Urinary bladder (tissue), 4 donors: Measurements from ENCODE around the gene COX19. TPM values are rescaled to one million over a fixed set of nuclear protein-coding genes. Genes with fewer than 3 reads are reported as not detected.

Experiments
- DNase-seq: peaks from one replicate; pipeline ENCODE4 v3.0.0-alpha.2; 2015; ENCODE audit errors: extremely low spot score
- H3K27ac ChIP-seq: one replicate; pipeline ENCODE4 v1.5.1; 2013; ENCODE audit warnings: low read depth, mild to moderate bottlenecking, moderate library complexity
- H3K36me3 ChIP-seq: one replicate; pipeline ENCODE4 v1.6.1; 2013; ENCODE audit warnings: mild to moderate bottlenecking, moderate library complexity; ENCODE audit not compliant: insufficient read depth
- H3K4me1 ChIP-seq: one replicate; pipeline ENCODE4 v1.6.1; 2013; ENCODE audit warnings: mild to moderate bottlenecking, moderate library complexity; ENCODE audit not compliant: insufficient read depth
- H3K4me3 ChIP-seq: one replicate; pipeline ENCODE4 v1.5.1; 2013; ENCODE audit warnings: low read depth, low read length
- WGBS: extraction: QIAGEN DNeasy Blood & Tissue Kit; methylation state at CpG from one replicate; pipeline ENCODE4 v1.1.7; 2013; 5-methylcytosine and 5-hydroxymethylcytosine counted together
- polyA plus RNA-seq: library from polyadenylated mRNA; stranded (reverse); fragments of 200-250 nt; gene quantifications from one replicate; pipeline ENCODE4 v1.2.3, GENCODE V29; 2013
- total RNA-seq: library from RNA; depleted of rRNA; stranded (reverse); fragments of >200 nt; gene quantifications from one replicate; pipeline ENCODE4 v1.2.3, GENCODE V29; 2014
- donor health status: healthy with polysubstance abuse.
- donor health status: healthy.

The COX19 gene
- total and polyA plus RNA-seq, 2 donors, result 6.5 to 24.0 TPM

DNA sequence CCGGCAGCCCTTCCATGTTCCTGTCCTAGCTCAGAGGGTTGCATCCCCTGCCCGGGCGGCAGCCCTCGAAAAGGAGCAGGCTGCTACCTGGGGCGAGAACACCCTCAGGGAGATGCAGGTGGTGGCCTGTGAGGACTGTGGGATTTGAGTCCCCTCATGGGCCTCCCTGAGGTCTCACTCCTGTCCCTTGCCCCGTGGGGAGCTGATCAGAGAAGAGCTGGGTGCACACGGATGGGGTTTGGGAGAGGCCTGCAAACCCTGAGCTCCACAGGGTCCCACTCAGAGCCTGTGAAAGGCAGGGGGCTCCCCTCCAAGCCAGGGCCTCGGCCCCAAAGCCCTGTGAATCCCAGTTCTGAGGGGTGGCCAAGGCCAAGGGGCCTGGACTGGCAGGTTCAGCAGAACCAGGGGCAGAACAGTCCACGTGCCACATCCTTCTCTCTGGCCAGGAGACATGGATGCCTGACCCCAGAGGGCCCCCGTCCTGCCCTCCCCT is 7.2 kb upstream of the COX19 start:
- 52% methylated on average over 10 of the region's 10 CpGs for WGBS
- H3K36me3 ChIP-seq, result no peaks in the 10 kb centered on the region
- peaks cover 1% of the 10 kb centered on the region for H3K4me1 ChIP-seq
- H3K27ac ChIP-seq, result no peak overlapping the region
- DNase-seq, result no peak
- no peak overlapping the region for H3K4me3 ChIP-seq

GRCh38 chr7:981793-982510 is 6.6 kb upstream of the COX19 start:
- Histone ChIP-seq H3K4me3 (no peak overlapping the region), H3K4me1 (peaks cover 1% of the 10 kb centered on the region), H3K27ac (no peak overlapping the region), H3K36me3 (no peaks in the 10 kb centered on the region)
- 74% methylated on average over 19 of the region's 19 CpGs for WGBS
- no peak for DNase-seq

DNA sequence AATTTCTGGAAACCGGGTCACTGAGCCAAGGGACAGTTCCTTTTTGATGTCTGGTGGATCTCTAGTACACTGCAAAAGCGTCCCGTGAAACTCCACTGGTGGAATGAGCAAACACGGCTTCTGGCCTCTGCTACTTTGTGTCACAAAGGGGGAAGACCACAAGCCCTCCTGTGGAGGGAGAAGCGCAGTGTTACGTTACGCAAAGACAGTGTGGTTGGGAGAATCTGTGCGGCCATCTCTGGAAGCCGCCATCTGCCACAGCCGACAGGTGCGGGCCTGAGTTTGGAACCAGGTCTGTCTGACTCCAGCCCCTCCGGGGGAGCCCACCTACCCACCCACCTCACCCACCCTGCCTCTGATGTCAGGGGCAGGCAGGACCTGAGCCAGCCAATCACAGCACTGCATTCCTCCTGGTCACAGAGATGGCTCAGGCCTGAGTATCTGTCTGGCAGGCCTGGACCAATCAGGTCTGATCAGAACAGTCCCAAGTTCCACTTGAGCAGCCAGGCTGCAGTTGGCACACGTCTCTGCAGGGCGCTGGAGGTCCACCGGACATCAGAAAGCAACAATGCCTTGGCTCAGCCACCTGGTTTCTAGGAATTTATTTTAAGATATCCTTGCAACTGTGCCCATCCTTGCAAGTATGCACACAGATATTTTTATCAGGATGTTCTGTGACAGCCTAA is 4.7 kb upstream of the COX19 start:
- H3K4me3 ChIP-seq, result no peak overlapping the region
- no peak overlapping the region for H3K27ac ChIP-seq
- no peaks in the 10 kb centered on the region for H3K36me3 ChIP-seq
- no peak for DNase-seq
- no peaks in the 10 kb centered on the region for H3K4me1 ChIP-seq
- WGBS, result 67% methylated on average over 15 of the region's 15 CpGs

DNA sequence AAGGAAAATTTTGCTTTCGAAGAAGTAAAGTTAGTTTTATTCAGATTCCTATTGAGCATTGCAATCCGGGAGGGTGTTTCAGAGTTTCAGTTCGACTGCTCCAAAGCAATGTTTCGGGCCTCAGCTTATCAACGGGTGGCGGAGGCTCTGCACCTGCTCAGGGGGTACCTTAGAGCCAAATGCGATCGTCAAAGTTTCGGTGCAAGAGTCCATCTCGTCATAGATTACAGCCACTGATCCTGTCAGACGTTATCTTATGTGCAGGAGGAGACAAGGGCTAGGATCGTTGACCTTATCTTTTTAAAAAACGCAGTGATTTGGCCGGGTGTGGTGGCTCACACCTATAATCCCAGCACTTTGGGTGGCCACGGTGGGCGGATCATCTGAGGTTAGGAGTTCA is 3.8 kb upstream of the COX19 start:
- H3K4me1 ChIP-seq, result no peaks in the 10 kb centered on the region
- 77% methylated on average over 16 of the region's 16 CpGs for WGBS
- no peak for DNase-seq

GRCh38 chr7:978416-979091 is 3.2 kb upstream of the COX19 start:
- Histone ChIP-seq H3K4me3 (no peak overlapping the region), H3K36me3 (no peaks in the 10 kb centered on the region), H3K4me1 (no peaks in the 10 kb centered on the region), H3K27ac (no peak overlapping the region)
- no peak for DNase-seq
- 89% methylated on average over 24 of the region's 24 CpGs for WGBS

More for the DNA sequence above, 3.8 kb upstream of the COX19 start:
- Histone ChIP-seq H3K27ac (no peak overlapping the region), H3K36me3 (no peaks in the 10 kb centered on the region), H3K4me3 (no peak overlapping the region)

DNA sequence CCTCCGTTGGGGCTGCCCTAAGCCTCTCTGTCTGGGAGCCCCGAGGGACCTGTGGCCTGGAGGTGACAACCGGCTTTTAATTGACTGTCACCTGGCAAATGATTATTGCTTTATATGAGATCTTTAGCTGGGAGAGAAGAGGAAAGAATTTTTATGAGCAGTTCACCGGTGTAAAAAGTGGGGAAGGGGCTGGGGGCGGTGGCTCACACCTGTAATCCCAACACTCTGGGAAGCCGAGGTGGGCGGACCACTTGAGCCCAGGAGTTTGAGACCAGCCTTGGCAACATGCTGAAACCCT is 2.6 kb upstream of the COX19 start:
- no peaks in the 10 kb centered on the region for H3K4me1 ChIP-seq
- DNase-seq, result no peak
- H3K36me3 ChIP-seq, result no peaks in the 10 kb centered on the region
- no peak overlapping the region for H3K4me3 ChIP-seq
- H3K27ac ChIP-seq, result no peak overlapping the region
- 71% methylated on average over 7 of the region's 7 CpGs for WGBS

DNA sequence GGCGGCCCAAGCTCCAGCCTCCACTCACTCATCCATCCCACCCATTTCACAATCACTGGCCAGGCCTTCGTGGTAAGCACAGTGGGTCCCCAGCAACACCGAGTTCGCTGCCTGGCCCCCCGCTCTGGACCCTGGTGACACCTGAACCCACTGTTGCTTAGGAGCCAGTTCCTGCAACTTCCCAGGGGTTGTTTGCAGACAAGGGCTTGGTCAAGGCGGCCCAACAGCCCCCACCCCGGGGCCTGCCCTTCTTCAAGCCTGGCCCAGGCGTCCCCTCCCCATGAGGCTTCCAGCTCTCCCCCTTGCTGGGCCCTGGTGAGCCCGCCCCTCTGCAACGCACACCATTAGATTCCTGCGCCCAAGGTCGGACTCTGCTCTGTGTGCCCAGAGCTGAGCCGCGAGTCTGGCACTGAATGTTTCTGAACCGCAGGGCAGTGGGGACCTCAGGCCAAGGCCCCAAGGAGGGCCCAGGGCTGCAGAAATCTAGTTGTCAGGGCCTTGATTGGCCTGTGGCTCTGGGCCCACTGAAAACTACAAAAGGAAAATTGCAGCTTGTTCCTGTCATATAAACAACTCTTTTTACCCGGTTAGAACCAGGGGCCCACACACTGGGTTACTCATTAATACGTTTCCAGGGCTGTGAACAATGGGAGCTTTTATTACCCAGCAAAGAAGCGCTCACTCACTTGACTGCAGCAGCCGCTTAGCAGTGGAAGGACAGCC is 2.1 kb upstream of the COX19 start:
- DNase-seq, result no peak
- H3K4me1 ChIP-seq, result no peaks in the 10 kb centered on the region
- no peak overlapping the region for H3K27ac ChIP-seq
- H3K4me3 ChIP-seq, result no peak overlapping the region
- no peaks in the 10 kb centered on the region for H3K36me3 ChIP-seq
- WGBS, result 66% methylated on average over 19 of the region's 19 CpGs

DNA sequence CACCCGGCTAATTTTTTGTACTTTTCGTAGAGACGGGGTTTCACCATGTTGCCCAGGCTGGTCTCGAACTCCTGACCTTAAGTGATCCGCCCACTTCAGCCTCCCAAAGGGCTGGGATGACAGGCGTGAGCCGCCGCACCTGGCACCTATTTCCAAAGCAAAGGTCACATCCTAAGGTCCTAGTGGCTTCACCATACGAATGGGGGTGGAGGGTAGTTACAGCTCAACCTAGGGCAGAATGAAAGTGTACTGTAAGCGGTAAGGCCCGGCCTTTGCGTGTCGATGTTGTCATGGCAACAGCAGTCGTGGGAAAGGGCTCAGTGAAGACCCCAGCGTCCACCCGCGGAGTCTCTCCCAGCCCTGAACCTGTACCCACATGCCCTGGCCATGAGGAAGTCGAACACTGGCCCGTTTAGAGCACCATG is 1.6 kb upstream of the COX19 start:
- no peak overlapping the region for H3K27ac ChIP-seq
- no peak for DNase-seq
- H3K36me3 ChIP-seq, result no peaks in the 10 kb centered on the region
- H3K4me3 ChIP-seq, result no peak overlapping the region
- H3K4me1 ChIP-seq, result no peaks in the 10 kb centered on the region
- WGBS, result 78% methylated on average over 19 of the region's 19 CpGs

- Histone ChIP-seq H3K27ac (no peak overlapping the region), H3K36me3 (no peaks in the 10 kb centered on the region), H3K4me1 (no peaks in the 10 kb centered on the region), H3K4me3 (peak overlapping the region; percentile 92)
- 49% methylated on average over 28 of the region's 28 CpGs for WGBS
- DNase-seq, result no peak
These were observed 539 bp upstream of the COX19 start for GRCh38 chr7:975702-976473.

DNA sequence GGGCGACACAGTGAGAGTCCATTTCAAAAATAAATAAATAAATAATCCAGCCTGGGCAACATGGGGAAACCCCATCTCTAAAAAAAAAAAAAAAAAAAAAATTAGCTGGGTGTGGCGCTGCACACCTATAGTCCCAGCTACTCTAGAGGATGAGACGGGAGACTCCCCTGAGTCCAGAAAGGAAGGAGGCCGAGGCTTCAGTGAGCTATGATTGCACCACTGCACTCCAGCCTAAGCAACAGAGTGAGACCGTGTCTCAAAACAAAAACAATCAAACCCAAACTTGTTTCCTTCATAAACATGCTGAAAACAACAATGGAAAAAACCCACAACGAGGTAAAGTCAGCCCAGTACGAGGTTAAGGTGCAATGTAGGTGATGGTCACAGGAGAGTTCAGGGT is 1.2 kb downstream of the COX19 start:
- H3K4me1 ChIP-seq, result no peaks in the 10 kb centered on the region
- DNase-seq, result no peak
- H3K36me3 ChIP-seq, result no peaks in the 10 kb centered on the region
- 44% methylated on average over 7 of the region's 7 CpGs for WGBS
- H3K4me3 ChIP-seq, result peak overlapping the region; percentile 92
- no peak overlapping the region for H3K27ac ChIP-seq

- H3K4me3 ChIP-seq, result no peak overlapping the region
- WGBS, result 85% methylated on average over 9 of the region's 9 CpGs
- H3K36me3 ChIP-seq, result peaks cover 2% of the 10 kb centered on the region
- no peaks in the 10 kb centered on the region for H3K4me1 ChIP-seq
- H3K27ac ChIP-seq, result no peak overlapping the region
- DNase-seq, result no peak
These were observed 2.0 kb downstream of the COX19 start for GRCh38 chr7:973312-973711.

DNA sequence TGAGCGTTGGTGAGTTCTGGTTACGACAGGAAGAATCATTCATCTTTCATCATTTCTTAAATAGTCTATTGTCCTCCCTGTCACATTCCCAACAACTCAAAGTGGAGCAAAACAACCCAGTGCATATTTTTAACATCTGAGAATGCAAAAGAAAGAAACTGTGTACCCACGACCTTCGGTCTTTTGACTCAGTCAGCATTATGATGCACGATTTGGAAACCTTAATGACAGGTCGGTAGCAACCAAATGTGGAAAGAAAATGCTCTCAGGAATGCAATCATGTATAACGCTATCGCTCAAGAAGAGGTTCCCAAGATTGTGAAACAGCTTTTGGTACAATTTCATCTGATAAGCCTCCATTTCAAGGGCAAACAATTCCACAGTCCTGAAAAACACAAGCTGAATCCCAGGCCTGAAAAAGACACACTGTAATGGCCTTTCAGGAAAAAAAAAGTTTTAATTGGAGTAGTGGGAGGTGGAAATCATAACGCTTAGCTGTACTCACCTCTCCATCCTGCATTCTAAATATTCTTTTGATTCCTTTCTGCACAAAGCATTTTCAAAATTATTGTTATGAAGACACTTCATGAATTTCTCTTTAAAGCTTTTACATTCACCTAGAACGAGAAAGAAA is 2.6 kb downstream of the COX19 start:
- Histone ChIP-seq H3K4me3 (no peak overlapping the region), H3K4me1 (no peaks in the 10 kb centered on the region), H3K36me3 (peaks cover 5% of the 10 kb centered on the region), H3K27ac (no peak overlapping the region)
- no peak for DNase-seq
- WGBS, result 81% methylated on average over 10 of the region's 10 CpGs

GRCh38 chr7:972110-972509 is 3.2 kb downstream of the COX19 start:
- no peaks in the 10 kb centered on the region for H3K4me1 ChIP-seq
- no peak overlapping the region for H3K4me3 ChIP-seq
- WGBS, result 91% methylated on average over 12 of the region's 12 CpGs
- DNase-seq, result no peak
- H3K27ac ChIP-seq, result no peak overlapping the region
- peaks cover 9% of the 10 kb centered on the region for H3K36me3 ChIP-seq
